Activated CD4-positive, alpha-beta memory T cell treated with anti-CD3 and anti-CD28 coated beads, Interleukin-2, amount 10 ng/mL, durations not matched to agents 7 days and 5 days (primary cell): Measurements from ENCODE around the gene ANXA2. TPM values are rescaled to one million over a fixed set of nuclear protein-coding genes. Genes with fewer than 3 reads are reported as not detected.
"Not testable (repeated sequence)": the region's sequence is repeated elsewhere in the genome, so short reads cannot be mapped to it uniquely, and the experiment has no call there.

ENCODE experiments used
- CTCF ChIA-PET: fragments of 350-600 bp; sonication (Branson Sonifier 250); formaldehyde crosslinking; loops from one replicate; lab custom pipeline; 2021; ENCODE audit warnings: antibody characterized with exemption, inconsistent platforms; lab: Charles Lee
- POLR2A ChIA-PET: fragments of 350-600 bp; sonication (Branson Sonifier 250); formaldehyde crosslinking; loops from one replicate; lab custom pipeline; 2021; ENCODE audit warnings: antibody characterized with exemption; lab: Charles Lee
- DNase-seq: peaks from one replicate; pipeline ENCODE4 v3.0.0-alpha.2; 2020
- H3K27ac Mint-ChIP-seq: one replicate; pipeline ENCODE4 v1.8.0; 2021; ENCODE audit warnings: mild to moderate bottlenecking, mixed read lengths
- H3K27me3 Mint-ChIP-seq: one replicate; pipeline ENCODE4 v1.8.0; 2021; ENCODE audit warnings: mixed read lengths
- H3K36me3 Mint-ChIP-seq: one replicate; pipeline ENCODE4 v1.8.0; 2021; ENCODE audit warnings: low read depth, mixed read lengths
- H3K4me1 Mint-ChIP-seq: one replicate; pipeline ENCODE4 v1.8.0; 2021; ENCODE audit warnings: mixed read lengths
- H3K4me3 Mint-ChIP-seq: one replicate; pipeline ENCODE4 v1.8.0; 2021; ENCODE audit warnings: mild to moderate bottlenecking, mixed read lengths
- H3K9me3 Mint-ChIP-seq: one replicate; pipeline ENCODE4 v1.8.0; 2021; ENCODE audit warnings: mixed read lengths
- total RNA-seq, 2 experiments: library from RNA; stranded (reverse); gene quantifications; one replicate each; pipeline ENCODE4 v1.2.3, GENCODE V29; 2021

Gene ANXA2
- total RNA-seq, 2 experiments from 2014 or later = 558 to 566 TPM

- Mint-ChIP-seq H3K36me3 (peaks cover 6% of the 10 kb centered on the region), H3K4me1 (peaks cover 34% of the 10 kb centered on the region), H3K27me3 (peaks cover 3% of the 10 kb centered on the region), H3K4me3 (no peak overlapping the region), H3K9me3 (no peaks in the 10 kb centered on the region), H3K27ac (no peak overlapping the region)
- ChIA-PET CTCF (interaction anchor here (2.4 kb wide), 1 partner anchor 46 kb away, joined by 7 read pairs; no protein-coding TSS in a partner anchor), POLR2A (interaction anchor here (2.4 kb wide), 1 partner anchor 9 kb away, joined by 34 read pairs; the partner anchor contains the start of gene ANXA2)
- DNase-seq = no peak
Observed at GRCh38 chr15:60407415-60407805, 9.6 kb upstream of the ANXA2 start.

DNA sequence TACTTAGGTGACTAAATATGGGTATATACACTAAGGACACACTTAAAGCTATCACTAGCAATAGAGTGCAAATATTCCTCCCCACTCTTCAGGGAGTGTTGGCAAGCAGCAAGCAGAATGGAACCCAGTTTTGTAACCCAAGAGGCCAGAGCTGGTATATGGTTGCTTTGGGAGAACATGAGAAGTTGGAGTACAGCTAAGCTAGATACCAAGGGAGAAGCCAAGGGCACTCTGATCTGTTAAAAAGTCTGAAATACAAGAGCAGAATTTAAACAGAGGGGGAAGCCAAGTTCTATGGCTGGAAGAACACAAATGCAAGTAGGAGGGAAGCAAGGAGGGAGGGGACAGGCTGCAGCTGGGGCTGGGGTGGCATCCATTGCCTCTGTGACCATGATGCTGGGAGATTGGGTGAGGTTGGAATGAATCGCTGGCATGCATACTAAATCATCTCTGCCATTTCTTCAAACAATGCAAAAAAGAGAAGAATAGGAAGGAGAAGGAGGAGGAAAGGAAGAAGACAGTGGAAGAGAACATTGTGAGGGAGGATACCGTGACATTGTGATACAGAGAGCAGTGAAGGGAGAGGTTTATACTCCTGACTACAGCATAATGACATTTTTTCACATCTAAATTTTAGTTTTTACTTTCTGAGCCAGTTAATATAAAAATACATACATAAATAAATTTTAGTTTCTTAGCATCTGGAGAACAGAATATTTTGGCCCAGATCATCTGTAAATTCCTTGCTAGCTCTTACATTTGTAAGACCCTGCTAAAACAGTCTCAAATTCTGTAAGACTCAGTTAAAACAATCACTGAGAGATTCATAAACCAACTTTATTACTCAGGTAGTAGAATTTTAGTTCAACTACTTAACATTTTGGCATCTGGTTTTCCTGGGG, 9.0 kb upstream of the ANXA2 start:
- peaks cover 3% of the 10 kb centered on the region for H3K27me3 Mint-ChIP-seq
- ChIA-PET CTCF (interaction anchor here (0.6 to 2.4 kb wide), 2 partner anchors 45 to 1159 kb away, joined by 4 to 7 read pairs; no protein-coding TSS in a partner anchor), POLR2A (interaction anchor here (1.2 to 2.4 kb wide), 4 partner anchors 8 to 73 kb away, joined by 3 to 34 read pairs (median 4); partner anchors contain the start of genes ANXA2 and ICE2)
- H3K9me3 Mint-ChIP-seq = no peaks in the 10 kb centered on the region
- peaks cover 34% of the 10 kb centered on the region for H3K4me1 Mint-ChIP-seq
- DNase-seq = no peak
- H3K4me3 Mint-ChIP-seq = no peak overlapping the region
- H3K27ac Mint-ChIP-seq = no peak overlapping the region
- peaks cover 6% of the 10 kb centered on the region for H3K36me3 Mint-ChIP-seq

GRCh38 chr15:60405399-60405798, 7.6 kb upstream of the ANXA2 start:
- no peak overlapping the region for H3K4me3 Mint-ChIP-seq
- CTCF ChIA-PET = interaction anchor here (2.4 kb wide), 1 partner anchor 44 kb away, joined by 7 read pairs; no protein-coding TSS in a partner anchor
- DNase-seq = no peak
- H3K9me3 Mint-ChIP-seq = no peaks in the 10 kb centered on the region
- POLR2A ChIA-PET = interaction anchor here (1.2 to 1.7 kb wide), 3 partner anchors 10 to 74 kb away, joined by 3 to 5 read pairs (median 4); partner anchors contain the start of gene ICE2
- peaks cover 33% of the 10 kb centered on the region for H3K4me1 Mint-ChIP-seq
- no peak overlapping the region for H3K27ac Mint-ChIP-seq
- H3K36me3 Mint-ChIP-seq = peaks cover 6% of the 10 kb centered on the region
- H3K27me3 Mint-ChIP-seq = peaks cover 3% of the 10 kb centered on the region

DNA sequence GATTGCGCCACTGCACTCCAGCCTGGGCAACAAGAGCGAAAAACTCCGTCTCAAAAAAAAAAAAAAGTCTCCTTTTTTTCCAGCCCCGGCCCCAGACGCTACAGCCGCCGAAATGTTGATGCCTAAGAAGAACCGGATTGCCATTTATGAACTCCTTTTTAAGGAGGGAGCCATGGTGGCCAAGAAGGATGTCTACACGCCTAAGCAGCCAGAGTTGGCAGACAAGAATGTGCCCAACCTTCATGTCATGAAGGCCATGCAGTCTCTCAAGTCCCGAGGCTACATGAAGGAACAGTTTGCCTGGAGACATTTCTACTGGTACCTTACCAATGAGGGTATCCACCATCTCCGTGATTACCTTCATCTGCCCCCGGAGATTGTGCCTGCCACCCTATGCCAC, 6.6 kb upstream of the ANXA2 start:
- H3K4me1 Mint-ChIP-seq = peaks cover 32% of the 10 kb centered on the region
- CTCF ChIA-PET, H3K9me3 Mint-ChIP-seq, H3K27me3 Mint-ChIP-seq, POLR2A ChIA-PET, DNase-seq, H3K4me3 Mint-ChIP-seq, H3K27ac Mint-ChIP-seq, H3K36me3 Mint-ChIP-seq: not testable (repeated sequence)

GRCh38 chr15:60400944-60401343, 3.2 kb upstream of the ANXA2 start:
- CTCF ChIA-PET = no interaction called here
- POLR2A ChIA-PET = interaction anchor here (0.6 to 3.9 kb wide), 3 partner anchors 9 to 77 kb away, joined by 3 to 43 read pairs (median 4); no protein-coding TSS in a partner anchor

GRCh38 chr15:60399931-60400330, 2.1 kb upstream of the ANXA2 start:
- ChIA-PET POLR2A (interaction anchor here (0.7 to 3.9 kb wide), 6 partner anchors 10 to 79 kb away, joined by 3 to 50 read pairs (median 18); partner anchors contain the start of gene ICE2), CTCF (no interaction called here)

More at GRCh38 chr15:60400944-60401343, 3.2 kb upstream of the ANXA2 start:
- H3K27me3 Mint-ChIP-seq = peaks cover 7% of the 10 kb centered on the region
- peaks cover 19% of the 10 kb centered on the region for H3K36me3 Mint-ChIP-seq
- H3K9me3 Mint-ChIP-seq = no peaks in the 10 kb centered on the region
- no peak overlapping the region for H3K4me3 Mint-ChIP-seq
- H3K4me1 Mint-ChIP-seq = peaks cover 25% of the 10 kb centered on the region
- no peak overlapping the region for H3K27ac Mint-ChIP-seq
- DNase-seq = no peak

DNA sequence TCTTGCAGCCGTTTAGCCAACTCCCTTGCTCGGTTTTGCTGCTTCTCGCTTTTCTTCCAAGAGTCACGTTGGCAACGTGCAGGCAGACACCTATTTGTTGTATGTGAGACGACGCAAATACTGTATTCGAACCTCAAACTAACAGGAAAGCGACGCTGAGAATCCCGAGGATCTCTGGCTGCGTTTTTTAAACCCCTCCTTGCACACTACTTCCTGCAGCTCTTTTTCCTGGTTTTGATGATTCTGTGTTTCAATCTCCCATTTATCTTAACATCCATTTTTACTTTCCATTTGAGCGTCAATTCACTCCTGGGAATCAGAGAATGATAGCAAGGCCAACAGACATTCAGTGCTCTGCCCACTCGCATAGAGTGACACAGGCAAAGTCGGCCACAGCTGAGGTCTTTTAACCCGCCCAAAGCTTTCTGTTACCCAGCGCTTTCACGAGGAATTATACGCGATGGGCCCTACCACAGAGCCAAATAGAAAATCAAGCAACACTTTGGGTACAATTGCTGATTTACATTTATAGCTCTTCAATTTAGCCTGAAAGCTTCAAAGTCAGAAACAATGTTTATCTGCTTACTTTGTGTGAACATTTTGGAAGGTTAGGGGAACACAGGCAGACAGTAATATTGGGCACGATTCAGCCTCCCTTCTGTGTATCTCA, 1.6 kb upstream of the ANXA2 start:
- Mint-ChIP-seq H3K9me3 (no peaks in the 10 kb centered on the region), H3K27ac (peak overlapping the region; percentile 92), H3K27me3 (peaks cover 7% of the 10 kb centered on the region), H3K4me1 (peaks cover 41% of the 10 kb centered on the region), H3K4me3 (peak overlapping the region; percentile 72), H3K36me3 (peaks cover 35% of the 10 kb centered on the region)
- POLR2A ChIA-PET = interaction anchor here (0.7 to 3.9 kb wide), 14 partner anchors 8 to 710 kb away, joined by 3 to 50 read pairs (median 6); partner anchors contain the start of genes BNIP2 and ICE2
- DNase-seq = no peak
- CTCF ChIA-PET = interaction anchor here (1.5 to 5.5 kb wide), 2 partner anchors 38 to 194 kb away, joined by 4 to 24 read pairs; no protein-coding TSS in a partner anchor

More at GRCh38 chr15:60399931-60400330, 2.1 kb upstream of the ANXA2 start:
- H3K36me3 Mint-ChIP-seq = peaks cover 30% of the 10 kb centered on the region
- no peak overlapping the region for H3K4me3 Mint-ChIP-seq
- H3K27ac Mint-ChIP-seq = peak overlapping the region; percentile 92
- peaks cover 35% of the 10 kb centered on the region for H3K4me1 Mint-ChIP-seq
- no peak for DNase-seq
- H3K27me3 Mint-ChIP-seq = peaks cover 7% of the 10 kb centered on the region
- no peaks in the 10 kb centered on the region for H3K9me3 Mint-ChIP-seq

GRCh38 chr15:60396958-60397771, 621 bp downstream of the ANXA2 start:
- DNase-seq = peak; percentile 79
- ChIA-PET POLR2A (interaction anchor here (0.6 to 3.9 kb wide), 35 partner anchors 7 to 708 kb away, joined by 3 to 50 read pairs (median 5); partner anchors contain the start of genes BNIP2, FOXB1 and ICE2), CTCF (interaction anchor here (1.3 to 5.5 kb wide), 3 partner anchors 36 to 122 kb away, joined by 4 to 24 read pairs (median 5); partner anchors contain the start of gene ICE2)
- H3K27me3 Mint-ChIP-seq = peaks cover 4% of the 10 kb centered on the region
- peaks cover 53% of the 10 kb centered on the region for H3K36me3 Mint-ChIP-seq
- peak overlapping the region; percentile 98 for H3K27ac Mint-ChIP-seq
- no peaks in the 10 kb centered on the region for H3K9me3 Mint-ChIP-seq
- H3K4me1 Mint-ChIP-seq = peaks cover 61% of the 10 kb centered on the region
- H3K4me3 Mint-ChIP-seq = peak overlapping the region; percentile 97

- ChIA-PET POLR2A (interaction anchor here (0.8 to 2.3 kb wide), 9 partner anchors 11 to 154 kb away, joined by 3 to 16 read pairs (median 4); partner anchors contain the start of gene ICE2), CTCF (interaction anchor here (5.5 kb wide), 1 partner anchor 35 kb away, joined by 24 read pairs; no protein-coding TSS in a partner anchor)
- H3K27ac Mint-ChIP-seq = peak overlapping the region; percentile 98
- peaks cover 58% of the 10 kb centered on the region for H3K36me3 Mint-ChIP-seq
- H3K4me1 Mint-ChIP-seq = peaks cover 66% of the 10 kb centered on the region
- no peak for DNase-seq
- peaks cover 4% of the 10 kb centered on the region for H3K27me3 Mint-ChIP-seq
- no peaks in the 10 kb centered on the region for H3K9me3 Mint-ChIP-seq
- peak overlapping the region; percentile 97 for H3K4me3 Mint-ChIP-seq
Observed at GRCh38 chr15:60396560-60396957, 1.2 kb downstream of the ANXA2 start.

DNA sequence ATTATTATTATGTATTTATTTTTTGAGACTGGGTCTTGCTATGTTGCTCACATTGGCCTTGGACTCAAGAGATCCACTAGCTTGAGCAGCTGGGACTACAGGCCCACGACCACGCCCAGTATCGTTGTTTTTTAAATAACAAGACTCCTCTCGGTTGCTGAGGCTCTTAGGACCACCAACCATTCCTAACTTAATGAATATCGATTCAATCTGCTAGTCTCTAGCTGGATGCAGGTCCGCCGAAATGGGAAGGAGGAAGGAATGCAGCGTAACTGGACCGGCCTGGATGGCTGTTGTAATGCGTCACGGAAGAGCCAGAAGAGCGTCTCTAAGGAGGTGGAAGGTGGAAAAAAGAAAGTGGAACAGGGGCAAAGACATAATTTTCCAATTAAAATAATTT, 1.7 kb downstream of the ANXA2 start:
- ChIA-PET CTCF (interaction anchor here (0.6 to 5.5 kb wide), 2 partner anchors 35 to 833 kb away, joined by 5 to 24 read pairs; partner anchors contain the start of gene RORA), POLR2A (interaction anchor here (0.7 to 1.6 kb wide), 10 partner anchors 10 to 705 kb away, joined by 3 to 5 read pairs (median 4); partner anchors contain the start of gene ICE2)
- H3K27ac Mint-ChIP-seq = peak overlapping the region; percentile 98
- H3K27me3 Mint-ChIP-seq = peaks cover 4% of the 10 kb centered on the region
- DNase-seq = no peak
- peaks cover 60% of the 10 kb centered on the region for H3K36me3 Mint-ChIP-seq
- no peaks in the 10 kb centered on the region for H3K9me3 Mint-ChIP-seq
- H3K4me3 Mint-ChIP-seq = peak overlapping the region; percentile 97
- peaks cover 71% of the 10 kb centered on the region for H3K4me1 Mint-ChIP-seq

DNA sequence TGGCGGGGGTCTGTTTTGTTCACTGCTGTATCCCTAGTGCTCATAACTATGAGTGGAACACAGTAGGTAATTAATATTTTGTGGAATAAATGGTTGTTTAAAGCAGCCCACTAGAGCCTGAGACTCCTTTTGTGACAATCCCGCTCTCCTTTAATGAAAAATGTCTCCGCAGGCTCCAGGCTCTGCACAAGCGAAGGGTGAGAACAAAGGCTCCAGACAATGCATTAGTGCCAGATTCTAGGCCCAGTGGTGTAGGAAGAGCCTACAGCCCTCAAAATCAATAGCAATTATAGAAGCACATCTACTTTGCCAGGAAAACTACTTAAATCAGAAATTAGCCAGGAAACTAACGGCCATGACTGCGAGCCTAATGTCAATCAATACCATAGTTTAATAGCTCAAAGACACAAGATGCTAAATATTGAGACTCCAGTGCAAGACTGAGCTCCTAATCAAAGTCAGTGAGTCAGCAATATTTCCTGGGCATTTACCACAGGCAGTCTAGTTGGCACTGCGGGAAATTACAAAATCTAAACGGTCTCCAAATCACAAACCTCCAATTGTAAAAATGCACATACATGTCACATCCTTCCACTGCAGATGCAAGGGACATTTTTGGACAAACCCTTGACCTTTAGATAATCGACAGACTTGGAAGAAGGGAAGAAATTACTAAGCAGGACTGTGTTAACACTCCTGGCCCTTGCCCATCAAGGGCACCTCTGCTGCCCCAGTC, 2.3 kb downstream of the ANXA2 start:
- Mint-ChIP-seq H3K9me3 (no peaks in the 10 kb centered on the region), H3K27me3 (peaks cover 4% of the 10 kb centered on the region), H3K4me1 (peaks cover 77% of the 10 kb centered on the region), H3K27ac (no peak overlapping the region), H3K36me3 (peaks cover 62% of the 10 kb centered on the region), H3K4me3 (peak overlapping the region; percentile 26)
- CTCF ChIA-PET = interaction anchor here (0.6 to 5.5 kb wide), 2 partner anchors 34 to 833 kb away, joined by 5 to 24 read pairs; partner anchors contain the start of gene RORA
- DNase-seq = no peak
- POLR2A ChIA-PET = interaction anchor here (0.7 to 1.5 kb wide), 5 partner anchors 10 to 709 kb away, joined by 3 to 5 read pairs (median 4); no protein-coding TSS in a partner anchor
